HG03135 (cell line): Measurements from ENCODE around the gene IYD.

Experiments used
- ATAC-seq: cut with Tn5 transposase; IDR thresholded peaks from one replicate; pipeline ENCODE4 v1.9.1; 2021; ENCODE audit warnings: mild to moderate bottlenecking, moderate library complexity; ENCODE audit not compliant: unreplicated experiment

Gene IYD

GRCh38 chr6:150394053-150394898 lies 25.5 kb downstream of the IYD start:
- no peak for ATAC-seq

- ATAC-seq = no peak
Measured at GRCh38 chr6:150394899-150395295, 26.1 kb downstream of the IYD start.

GRCh38 chr6:150395388-150396009 lies 26.7 kb downstream of the IYD start:
- peak; percentile 62 for ATAC-seq

GRCh38 chr6:150403458-150404246 lies 34.8 kb downstream of the IYD start:
- ATAC-seq = no peak

GRCh38 chr6:150406948-150407347 lies 38.1 kb downstream of the IYD start:
- ATAC-seq = no peak

- ATAC-seq = no peak
Measured at GRCh38 chr6:150408842-150409241, 40.0 kb downstream of the IYD start.

GRCh38 chr6:150409576-150410066 lies 40.8 kb downstream of the IYD start:
- ATAC-seq = no peak

GRCh38 chr6:150410399-150410798 lies 41.6 kb downstream of the IYD start:
- no peak for ATAC-seq

GRCh38 chr6:150410906-150411305 lies 42.1 kb downstream of the IYD start:
- ATAC-seq = no peak

- ATAC-seq = no peak
Measured at GRCh38 chr6:150412221-150412620, 43.4 kb downstream of the IYD start.

GRCh38 chr6:150413198-150413597 lies 44.4 kb downstream of the IYD start:
- ATAC-seq = no peak

- no peak for ATAC-seq
Measured at GRCh38 chr6:150413781-150414281, 45.0 kb downstream of the IYD start.

GRCh38 chr6:150416128-150416527 lies 47.3 kb downstream of the IYD start:
- ATAC-seq = no peak

- no peak for ATAC-seq
Measured at GRCh38 chr6:150417250-150417649, 48.4 kb downstream of the IYD start.

- peak; percentile 80 for ATAC-seq
Measured at GRCh38 chr6:150417899-150418826, 49.4 kb downstream of the IYD start.

- no peak for ATAC-seq
Measured at GRCh38 chr6:150418827-150419594, 50.2 kb downstream of the IYD start.

- ATAC-seq = no peak
Measured at GRCh38 chr6:150420428-150420827, 51.6 kb downstream of the IYD start.

GRCh38 chr6:150420926-150421325 lies 52.1 kb downstream of the IYD start:
- ATAC-seq = no peak

- no peak for ATAC-seq
Measured at GRCh38 chr6:150425508-150425907, 56.7 kb downstream of the IYD start.
